NAMALWA (cell line): Measurements from ENCODE around the gene ZNF516.

ENCODE experiments used
- DNase-seq: peaks from one replicate; pipeline ENCODE4 v3.0.0-alpha.2; 2015; ENCODE audit warnings: low spot score

The ZNF516 gene

DNA sequence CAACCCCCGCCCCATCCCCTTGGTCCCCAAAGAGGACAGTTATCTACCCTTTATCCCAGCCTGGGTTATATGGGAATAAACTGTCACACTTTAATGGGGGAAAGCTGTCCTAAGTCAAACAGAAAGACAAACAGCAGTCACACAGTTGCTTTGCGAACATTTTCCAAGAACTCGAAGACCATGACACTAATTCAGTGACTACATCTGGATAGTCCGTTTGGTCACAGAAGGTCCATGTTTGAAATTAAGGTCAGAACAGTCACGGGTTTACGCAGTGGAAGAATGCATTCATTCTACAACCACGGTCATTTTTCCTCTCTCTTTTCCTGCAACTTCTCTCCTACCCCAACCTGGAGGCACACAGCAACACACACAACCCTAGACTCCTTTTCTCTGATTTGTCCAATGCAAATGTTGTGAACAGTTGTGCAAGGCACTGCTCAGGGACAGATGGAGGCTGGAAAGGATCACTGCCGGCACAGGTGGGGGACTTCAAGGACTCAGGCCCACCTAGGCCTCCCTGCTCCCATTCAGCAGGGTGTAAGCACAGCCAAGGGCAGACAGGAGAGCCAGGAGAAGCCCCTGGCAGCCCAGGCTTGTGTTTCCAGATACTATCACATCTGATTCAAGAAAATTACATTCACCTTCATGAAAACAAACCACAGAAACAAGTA is 39.9 kb downstream of the ZNF516 start:
- no peak for DNase-seq

GRCh38 chr18:76454418-76454817 is 40.6 kb downstream of the ZNF516 start:
- DNase-seq: no peak

DNA sequence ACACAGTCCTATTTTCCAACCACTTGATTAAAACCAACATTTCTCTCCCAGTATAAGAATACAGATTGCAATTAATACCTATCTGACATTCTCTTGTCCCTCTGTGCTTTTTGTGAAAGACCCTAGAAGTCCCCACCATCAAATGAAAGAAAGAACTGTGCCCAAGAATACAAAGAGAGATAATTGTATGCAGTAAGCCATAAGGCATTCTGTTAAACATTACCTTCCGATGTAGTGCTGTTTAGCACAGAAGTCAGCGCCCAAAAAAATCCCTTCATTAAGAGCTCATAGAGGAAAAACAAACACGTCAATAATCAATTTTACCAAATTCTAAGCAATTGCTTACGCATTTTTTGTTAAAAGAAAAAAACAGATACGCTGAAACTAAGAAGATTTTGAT is 41.1 kb downstream of the ZNF516 start:
- no peak for DNase-seq

GRCh38 chr18:76453057-76453561 is 41.9 kb downstream of the ZNF516 start:
- DNase-seq: no peak

DNA sequence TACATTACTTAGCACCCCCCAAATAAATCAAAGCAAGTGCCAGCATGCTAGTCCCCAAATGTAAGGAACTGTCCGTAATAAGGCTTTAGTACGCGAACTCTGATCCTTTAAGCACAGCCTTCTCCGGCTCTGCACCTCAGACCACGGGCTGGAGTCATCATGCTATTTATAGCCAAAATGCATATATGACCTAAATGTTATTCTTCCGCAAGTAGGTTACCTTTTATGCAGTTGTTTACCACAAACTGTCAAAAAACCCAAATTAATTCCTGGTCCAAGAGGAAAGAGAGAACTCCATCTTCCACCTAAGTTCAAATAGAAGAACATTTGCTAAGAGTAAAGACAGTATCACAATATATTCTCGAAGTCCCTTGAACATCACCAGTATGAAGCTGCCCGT is 42.7 kb downstream of the ZNF516 start:
- DNase-seq: no peak

- peak; percentile 16 for DNase-seq
Measured at GRCh38 chr18:76451396-76452331, 43.4 kb downstream of the ZNF516 start.

GRCh38 chr18:76450452-76451395 is 44.3 kb downstream of the ZNF516 start:
- DNase-seq: peak; percentile 26

GRCh38 chr18:76449111-76449453 is 46.0 kb downstream of the ZNF516 start:
- no peak for DNase-seq

DNA sequence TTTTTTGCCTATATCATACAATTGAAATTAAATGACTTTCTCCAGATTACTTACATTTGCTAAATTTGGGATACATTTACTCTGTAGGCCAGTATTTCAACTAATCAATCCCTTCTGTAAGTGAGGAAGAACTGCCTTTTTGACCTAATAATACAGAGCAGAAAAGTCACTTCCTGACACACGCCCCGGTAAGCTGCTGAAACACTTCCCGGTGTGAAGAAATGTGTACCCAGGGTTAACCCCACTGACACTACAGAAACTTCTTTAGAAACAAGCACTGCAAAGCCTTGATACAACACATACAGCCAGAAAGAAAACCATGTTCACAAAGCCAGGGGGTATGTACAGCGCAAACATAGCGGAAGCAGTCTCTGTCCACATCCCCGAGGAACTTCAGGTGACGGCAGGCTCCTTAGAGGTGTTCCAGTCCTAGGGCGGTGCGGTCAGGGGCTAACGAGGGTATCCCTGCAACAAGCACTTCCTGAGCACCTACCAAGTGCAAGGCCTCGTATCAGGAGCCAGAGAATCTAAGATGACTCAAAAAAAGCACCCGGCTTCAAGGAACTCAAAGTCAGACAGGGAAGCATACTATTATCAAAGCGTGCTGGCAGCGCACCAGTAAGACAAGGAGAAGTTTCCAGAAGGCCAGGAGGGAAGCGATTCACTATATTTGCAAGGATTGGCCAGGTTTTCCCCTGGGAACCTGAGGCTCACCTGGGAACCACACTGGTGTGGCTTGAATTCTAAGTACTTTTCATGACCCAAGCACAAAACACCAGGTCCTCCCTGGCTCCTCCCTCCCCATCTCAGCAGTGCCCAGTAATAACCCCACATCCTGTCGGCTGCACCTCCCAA is 46.6 kb downstream of the ZNF516 start:
- DNase-seq: no peak

- DNase-seq: no peak
Measured at GRCh38 chr18:76447258-76447890, 47.7 kb downstream of the ZNF516 start.

DNA sequence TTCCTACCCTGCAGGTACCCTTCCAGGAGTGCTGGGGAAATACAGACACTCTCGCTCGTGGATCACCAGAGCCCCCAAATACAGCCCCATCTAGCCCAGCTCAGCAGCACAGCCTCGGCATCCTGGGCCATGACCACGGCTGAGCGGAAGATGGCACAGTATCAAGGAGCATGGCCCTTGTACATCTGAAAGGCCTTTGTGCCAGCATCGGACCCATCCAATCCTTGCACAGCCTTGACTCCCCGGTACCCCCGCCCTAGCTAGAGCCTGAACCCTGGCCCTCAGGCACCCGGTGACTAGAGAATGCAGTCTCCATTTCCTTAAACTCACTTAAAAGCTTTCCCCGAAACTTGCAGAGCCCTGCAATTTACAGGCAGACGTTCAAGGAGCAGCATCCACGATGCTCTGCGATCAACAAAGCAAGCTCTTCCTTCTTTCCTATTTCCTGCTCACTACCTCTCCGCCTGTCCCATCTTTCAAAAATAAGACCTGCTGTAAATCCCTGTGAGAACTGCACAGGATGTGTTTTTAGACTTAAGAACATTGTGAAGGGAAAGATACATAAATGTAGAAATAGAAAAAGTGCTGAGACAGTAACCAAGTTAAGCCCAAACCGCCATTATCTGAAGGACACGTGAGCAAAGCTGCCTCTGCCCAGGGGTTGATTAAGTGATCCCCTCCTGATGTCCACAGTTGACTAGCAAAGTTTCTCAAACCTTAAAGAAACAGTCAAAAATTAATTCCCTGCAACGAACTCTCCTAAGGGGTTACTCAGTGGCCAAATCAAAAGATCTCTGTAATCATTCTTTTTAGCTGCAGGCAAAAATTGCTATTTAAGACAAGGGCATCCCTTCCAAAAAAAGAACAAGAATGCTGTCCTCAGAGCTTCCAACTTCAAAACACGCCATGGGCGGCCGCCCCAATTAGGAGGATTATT is 48.5 kb downstream of the ZNF516 start:
- DNase-seq: no peak

GRCh38 chr18:76445741-76446232 is 49.3 kb downstream of the ZNF516 start:
- DNase-seq: no peak

GRCh38 chr18:76445275-76445674 is 49.8 kb downstream of the ZNF516 start:
- DNase-seq: no peak

DNA sequence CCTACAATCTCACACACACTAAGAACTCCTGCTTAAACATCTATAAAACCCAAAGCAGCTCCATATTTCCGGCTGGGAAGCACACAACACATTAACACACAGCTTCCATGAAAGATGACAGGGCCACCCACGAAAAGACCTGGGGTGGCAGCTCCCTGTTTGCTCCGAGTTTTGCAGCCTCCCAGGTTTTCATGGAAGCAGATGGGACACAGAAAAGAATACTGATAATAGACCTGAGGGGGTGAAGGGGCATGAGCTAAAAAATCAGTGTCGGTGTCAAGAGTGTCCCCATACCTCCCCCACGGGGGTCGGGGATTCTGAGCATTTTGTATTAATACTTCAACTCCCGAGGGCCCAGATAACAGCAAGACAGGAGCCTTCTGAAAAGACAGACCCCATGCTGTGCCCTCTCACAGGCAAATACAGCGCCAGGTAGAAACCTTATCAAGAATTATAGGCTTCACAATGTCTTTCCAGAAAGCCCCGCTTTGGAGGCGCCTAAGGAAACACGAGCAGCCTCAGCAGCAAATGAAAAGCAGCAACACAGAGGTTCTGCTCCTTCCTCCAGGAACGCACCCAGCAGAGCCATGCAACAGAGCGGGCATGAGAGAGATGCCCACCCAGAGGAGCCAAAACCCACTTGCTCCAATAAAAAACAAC is 50.5 kb downstream of the ZNF516 start:
- no peak for DNase-seq

GRCh38 chr18:76443519-76444445 is 51.3 kb downstream of the ZNF516 start:
- no peak for DNase-seq

DNA sequence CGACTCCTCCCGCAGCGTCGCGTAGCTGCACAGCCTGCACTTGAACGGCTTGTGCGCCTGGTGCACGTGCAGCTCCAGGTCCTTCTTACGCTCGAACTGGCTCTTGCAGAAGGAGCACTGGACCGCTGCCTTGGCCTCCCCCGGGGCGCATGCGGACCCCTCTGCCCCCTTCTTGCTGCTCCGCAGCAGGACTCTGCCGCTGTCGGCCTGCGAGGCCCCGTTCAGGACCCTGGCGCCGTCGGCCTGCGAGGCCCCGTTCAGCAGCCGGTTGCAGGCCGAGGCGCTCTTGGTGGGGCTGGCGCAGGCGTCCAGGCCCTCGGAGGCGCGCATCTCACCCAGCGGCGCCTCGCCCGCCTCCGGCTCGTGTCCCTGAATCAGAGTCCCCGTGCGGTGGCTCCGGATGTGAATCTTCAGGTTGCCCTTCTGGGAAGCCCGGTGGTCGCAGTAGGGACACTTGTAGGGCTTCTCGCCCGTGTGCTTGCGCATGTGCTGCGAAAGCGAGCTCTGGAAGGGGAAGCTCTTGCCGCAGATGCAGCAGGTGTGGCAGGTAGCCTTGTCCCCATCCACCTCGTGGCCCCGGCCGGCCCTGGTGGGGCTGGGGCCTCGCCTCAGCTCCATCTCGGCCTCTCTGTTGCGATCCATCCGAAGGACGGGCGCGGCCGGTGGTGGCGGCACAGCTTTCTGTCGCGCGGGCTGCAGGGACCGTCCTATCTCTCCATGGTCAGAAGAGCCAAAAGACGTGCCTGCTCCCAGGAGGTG is 52.5 kb downstream of the ZNF516 start:
- DNase-seq: no peak
